Osteocyte (in vitro differentiated cells): ENCODE data around the gene THEMIS2. TPM values are rescaled to one million over a fixed set of nuclear protein-coding genes. Genes with fewer than 3 reads are reported as not detected.
"Not testable (repeated sequence)": the region's sequence is repeated elsewhere in the genome, so short reads cannot be mapped to it uniquely, and the experiment has no call there.

Experiments
- DNase-seq: peaks from one replicate; pipeline ENCODE4 v3.0.0; 2021; ENCODE audit warnings: mixed read lengths; ENCODE audit not compliant: unreplicated experiment; ENCODE audit errors: extremely low spot score
- H3K27ac Mint-ChIP-seq: one replicate; pipeline ENCODE4 v1.8.0; 2021; ENCODE audit warnings: mild to moderate bottlenecking, mixed read lengths; ENCODE audit not compliant: unreplicated experiment
- H3K27me3 Mint-ChIP-seq: one replicate; pipeline ENCODE4 v1.8.0; 2021; ENCODE audit warnings: mixed read lengths; ENCODE audit not compliant: unreplicated experiment
- H3K36me3 Mint-ChIP-seq: one replicate; pipeline ENCODE4 v1.8.0; 2021; ENCODE audit warnings: mixed read lengths; ENCODE audit not compliant: unreplicated experiment
- H3K4me1 Mint-ChIP-seq: one replicate; pipeline ENCODE4 v1.8.0; 2021; ENCODE audit warnings: mixed read lengths; ENCODE audit not compliant: unreplicated experiment
- H3K4me3 Mint-ChIP-seq: one replicate; pipeline ENCODE4 v1.8.0; 2021; ENCODE audit warnings: mild to moderate bottlenecking, moderate library complexity, mixed read lengths; ENCODE audit not compliant: unreplicated experiment
- H3K9me3 Mint-ChIP-seq: one replicate; pipeline ENCODE4 v1.8.0; 2021; ENCODE audit warnings: mixed read lengths; ENCODE audit not compliant: unreplicated experiment
- CTCF ChIP-seq: fragments of 200-600 bp; sonication (generic); IDR thresholded peaks from 2 replicates; pipeline ENCODE4 v1.5.0; 2021; ENCODE audit warnings: antibody characterized with exemption, mild to moderate bottlenecking, moderate library complexity
- total RNA-seq: library from RNA; stranded (reverse); gene quantifications from 2 replicates; pipeline ENCODE4 v1.2.1, GENCODE V29; 2021

THEMIS2 gene
- total RNA-seq, 1 donor from 2014 or later: 4.0 TPM

GRCh38 chr1:27849951-27850350, 22.4 kb upstream of the THEMIS2 start:
- H3K27me3 Mint-ChIP-seq: no peaks in the 10 kb centered on the region
- no peak for TF ChIP-seq CTCF
- H3K4me3 Mint-ChIP-seq: no peak overlapping the region
- H3K36me3 Mint-ChIP-seq: peaks cover 33% of the 10 kb centered on the region
- no peaks in the 10 kb centered on the region for H3K4me1 Mint-ChIP-seq
- H3K27ac Mint-ChIP-seq: no peak overlapping the region
- no peaks in the 10 kb centered on the region for H3K9me3 Mint-ChIP-seq
- no peak for DNase-seq

- peaks cover 1% of the 10 kb centered on the region for H3K4me1 Mint-ChIP-seq
- H3K4me3 Mint-ChIP-seq: no peak overlapping the region
- peaks cover 6% of the 10 kb centered on the region for H3K36me3 Mint-ChIP-seq
- no peak for DNase-seq
- no peak for TF ChIP-seq CTCF
- H3K9me3 Mint-ChIP-seq: no peaks in the 10 kb centered on the region
- no peak overlapping the region for H3K27ac Mint-ChIP-seq
- H3K27me3 Mint-ChIP-seq: no peaks in the 10 kb centered on the region
Observed at GRCh38 chr1:27855085-27855484, 17.3 kb upstream of the THEMIS2 start.

GRCh38 chr1:27856561-27857343, 15.6 kb upstream of the THEMIS2 start:
- no peaks in the 10 kb centered on the region for H3K36me3 Mint-ChIP-seq
- no peaks in the 10 kb centered on the region for H3K27me3 Mint-ChIP-seq
- H3K4me1 Mint-ChIP-seq: peaks cover 1% of the 10 kb centered on the region
- H3K4me3 Mint-ChIP-seq: no peak overlapping the region
- H3K27ac Mint-ChIP-seq: no peak overlapping the region
- TF ChIP-seq CTCF: no peak
- no peaks in the 10 kb centered on the region for H3K9me3 Mint-ChIP-seq
- no peak for DNase-seq

- H3K4me1 Mint-ChIP-seq, H3K9me3 Mint-ChIP-seq, DNase-seq, H3K36me3 Mint-ChIP-seq, H3K27me3 Mint-ChIP-seq, H3K4me3 Mint-ChIP-seq, H3K27ac Mint-ChIP-seq: not testable (repeated sequence)
Observed at GRCh38 chr1:27857552-27857951, 14.8 kb upstream of the THEMIS2 start.

GRCh38 chr1:27858072-27858948, 14.0 kb upstream of the THEMIS2 start:
- Mint-ChIP-seq H3K4me1 (peaks cover 7% of the 10 kb centered on the region), H3K9me3 (no peaks in the 10 kb centered on the region), H3K36me3 (no peaks in the 10 kb centered on the region), H3K27ac (no peak overlapping the region), H3K4me3 (no peak overlapping the region), H3K27me3 (no peaks in the 10 kb centered on the region)
- peak; percentile 96 for TF ChIP-seq CTCF
- peak; percentile 94 for DNase-seq
